Ovary (tissue), 9 donors: ENCODE results near the gene CATSPER1. TPM values are rescaled to one million over a fixed set of nuclear protein-coding genes. Genes with fewer than 3 reads are reported as not detected.
A peak's percentile ranks its signal among the peaks of the same experiment; 100 is the strongest.

Experiments
- DNase-seq, 5 donors: peaks; one replicate each; pipeline ENCODE4 v3.0.0-alpha.2; 2019 to 2020
- H3K27ac ChIP-seq, 2 donors: fragments of 200-600 bp; one replicate each; pipeline versions ENCODE4 v1.5.1 to v1.8.0; 2019 to 2022
- H3K27me3 ChIP-seq: fragments of 200-600 bp; one replicate; pipeline ENCODE4 v1.8.0; 2022
- H3K36me3 ChIP-seq: fragments of 200-600 bp; sonication (generic); one replicate; pipeline ENCODE4 v1.5.1; 2019
- H3K4me1 ChIP-seq: one replicate; pipeline ENCODE4 v1.8.1; 2013; ENCODE audit warnings: mild to moderate bottlenecking, moderate library complexity; ENCODE audit not compliant: insufficient read depth
- H3K4me3 ChIP-seq: fragments of 200-600 bp; sonication (generic); one replicate; pipeline ENCODE4 v1.5.1; 2017
- H3K9me3 ChIP-seq, 2 donors: fragments of 200-600 bp in 1 of 2; sonication (generic) in 1 of 2; one replicate each; pipeline versions ENCODE4 v1.5.1 to v1.8.1; 2013 to 2019; ENCODE audit warnings: mild to moderate bottlenecking in 1 of 2, moderate library complexity in 1 of 2
- CTCF ChIP-seq, 3 donors: fragments of 450-650 bp in 2 of 3; fragments of 200-600 bp in 1 of 3; IDR thresholded peaks; one replicate each; pipeline versions ENCODE4 v1.5.1 to v1.8.0; 2016 to 2022; ENCODE audit warnings: antibody characterized with exemption in 3 of 3, mild to moderate bottlenecking in 1 of 3
- EP300 ChIP-seq: sonication (generic); formaldehyde crosslinking; IDR thresholded peaks from one replicate; pipeline ENCODE4 v1.6.1; 2017; ENCODE audit warnings: antibody characterized with exemption
- POLR2A ChIP-seq: fragments of 450-650 bp; IDR thresholded peaks from one replicate; pipeline ENCODE4 v1.6.1; 2017; ENCODE audit warnings: antibody characterized with exemption, mild to moderate bottlenecking, moderate library complexity
- WGBS, 3 donors: extraction: QIAGEN DNeasy Blood & Tissue Kit in 1 of 3; methylation state at CpG; one replicate each; pipeline versions ENCODE4 v1.1.5 to v1.1.7; 2013 to 2017; 5-methylcytosine and 5-hydroxymethylcytosine counted together
- intact Hi-C, 4 donors: fragments of 100-400 bp; cut with DNase I; formaldehyde crosslinking; loops; one replicate each; pipeline versions ENCODE4 v1.11.0 to v1.15.1; 2022 to 2023
- polyA plus RNA-seq, 2 donors: library from polyadenylated mRNA; stranded (reverse); fragments of 200-250 nt in 1 of 2; fragments of 350-450 nt in 1 of 2; fragmentation: Illumina TruSeq in 1 of 2; extraction: RNeasy Lipid Tissue Mini Kit (QIAGEN cat#74804) in 1 of 2; gene quantifications; one replicate each; pipeline ENCODE4 v1.2.3, GENCODE V29; 2013 to 2014
- total RNA-seq, 7 donors: library from RNA; depleted of rRNA in 2 of 7; stranded (reverse); fragments of >200 nt in 2 of 7; fragmentation: NEBNext Ultra II Directional in 3 of 7; extraction: Animal tissue kit (Norgen Biotek cat#: 25700) in 3 of 7; gene quantifications; one replicate each; pipeline versions ENCODE4 v1.1.0 to v1.2.4, GENCODE V29; 2016 to 2023
- donor health status: DM: no; HTN: no; CAD: no; lungs with moderate emphysema.
- donor health status: DM: no; HTN: no; CAD: no.
- donor health status: Bipolar disorder and iron deficiency.
- donor health status: DM: yes; HTN: yes; CAD: no.
- donor health status: DM: no; HTN: no; CAD: no.
- donor health status: DM: yes; HTN: yes; CAD: no.

Gene CATSPER1
- total and polyA plus RNA-seq, 9 donors, result 0.25 TPM; not detected in 8

DNA sequence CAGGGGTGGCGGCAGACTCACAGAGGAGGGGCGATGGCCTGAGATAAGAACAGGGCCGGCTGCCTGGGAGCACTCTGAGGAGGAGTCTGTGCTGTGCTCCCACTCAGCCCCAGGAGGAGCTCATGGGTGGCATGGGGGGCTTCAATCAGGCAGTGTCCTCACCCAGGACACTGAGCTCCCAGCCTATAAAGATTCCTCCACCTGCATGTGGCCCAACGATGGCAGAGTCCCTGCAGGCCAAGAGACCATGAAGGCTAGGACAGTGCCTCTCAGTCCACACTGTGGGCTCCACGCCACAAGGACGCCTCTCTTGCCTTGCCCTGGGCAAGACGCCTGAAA is 12.5 kb downstream of the CATSPER1 start:
- WGBS, 3 donors, result 53 to 54% (median 53%) methylated on average over 7 of the region's 7 CpGs
- H3K9me3 ChIP-seq, result no peaks in the 10 kb centered on the region
- H3K27ac ChIP-seq, result no peak overlapping the region
- no peak overlapping the region for H3K4me3 ChIP-seq
- H3K27me3 ChIP-seq, result no peaks in the 10 kb centered on the region
- intact Hi-C loops, result no loop called here
- H3K4me1 ChIP-seq, result no peaks in the 10 kb centered on the region
- no peak for TF ChIP-seq CTCF (IDR thresholded peaks at IDR 0.05)
- TF ChIP-seq EP300, result no peak
- no peak for TF ChIP-seq POLR2A
- H3K36me3 ChIP-seq, result no peaks in the 10 kb centered on the region
- no peak for DNase-seq

GRCh38 chr11:66012946-66013761 is 13.1 kb downstream of the CATSPER1 start:
- no peak for TF ChIP-seq POLR2A
- TF ChIP-seq EP300, result no peak
- TF ChIP-seq CTCF (IDR thresholded peaks at IDR 0.05), result no peak
- intact Hi-C loops, result no loop called here
- Histone ChIP-seq H3K4me3 (no peak overlapping the region), H3K27ac (no peak overlapping the region), H3K4me1 (no peaks in the 10 kb centered on the region), H3K36me3 (no peaks in the 10 kb centered on the region), H3K27me3 (no peaks in the 10 kb centered on the region), H3K9me3 (no peaks in the 10 kb centered on the region)
- 47 to 53% (median 50%) methylated on average over 12 of the region's 12 CpGs for WGBS, 3 donors
- no peak for DNase-seq

- H3K9me3 ChIP-seq, result no peaks in the 10 kb centered on the region
- H3K27ac ChIP-seq, result no peak overlapping the region
- 41 to 48% (median 45%) methylated on average over 12 of the region's 12 CpGs for WGBS, 3 donors
- H3K36me3 ChIP-seq, result no peaks in the 10 kb centered on the region
- TF ChIP-seq POLR2A, result no peak
- no peak for TF ChIP-seq CTCF (IDR thresholded peaks at IDR 0.05)
- no peak for TF ChIP-seq EP300
- DNase-seq, result no peak
- intact Hi-C loops, result no loop called here
- no peaks in the 10 kb centered on the region for H3K27me3 ChIP-seq
- no peak overlapping the region for H3K4me3 ChIP-seq
- no peaks in the 10 kb centered on the region for H3K4me1 ChIP-seq
These were observed 13.8 kb downstream of the CATSPER1 start for GRCh38 chr11:66012371-66012945.

GRCh38 chr11:66011785-66012303 is 14.4 kb downstream of the CATSPER1 start, which contains the start of gene CST6:
CST6 (plus strand) TSS chr11:66012008; CDS start chr11:66012045, 37 bp downstream.
- Histone ChIP-seq H3K9me3 (no peaks in the 10 kb centered on the region), H3K27me3 (no peaks in the 10 kb centered on the region), H3K4me1 (no peaks in the 10 kb centered on the region), H3K27ac (no peak within 1 kb of the TSS), H3K4me3 (peak within 1 kb of the TSS; percentile 32), H3K36me3 (no peaks in the 10 kb centered on the region)
- intact Hi-C loops, result no loop called here
- DNase-seq, result no peak
- TF ChIP-seq CTCF (IDR thresholded peaks at IDR 0.05) (no peak), EP300 (no peak), POLR2A (no peak)
- 5 to 14% (median 6%) methylated on average over 33 to 61 of the region's 61 CpGs for WGBS, 3 donors
